WTC11 (cell line): ENCODE data around the gene OR4D5.

Source experiments
- CTCF ChIP-seq: fragments of 200-600 bp; IDR thresholded peaks from 2 replicates; pipeline ENCODE4 v1.8.0; 2022; ENCODE audit warnings: antibody characterized with exemption
- FOXJ3 ChIP-seq: sonication (generic); formaldehyde crosslinking; IDR thresholded peaks from 2 replicates; pipeline ENCODE4 v1.9.0; 2021; ENCODE audit warnings: missing genetic modification reagents, mild to moderate bottlenecking, borderline replicate concordance
- SMAD4 ChIP-seq: sonication (generic); formaldehyde crosslinking; IDR thresholded peaks from 2 replicates; pipeline ENCODE4 v1.8.0; 2022; ENCODE audit warnings: mild to moderate bottlenecking, missing genetic modification reagents
- ZNF281 ChIP-seq: sonication (generic); formaldehyde crosslinking; IDR thresholded peaks from 2 replicates; pipeline ENCODE4 v1.8.0; 2023; ENCODE audit warnings: mild to moderate bottlenecking, missing genetic modification reagents
- ZNF423 ChIP-seq: fragments of 250-450 bp; sonication (Bioruptor Pico); IDR thresholded peaks from 2 replicates; pipeline ENCODE4 v2.1.2; 2022; ENCODE audit warnings: mild to moderate bottlenecking, moderate library complexity

- no peak for TF ChIP-seq CTCF
- TF ChIP-seq ZNF281 (CRISPR knock-in tag): no peak
- TF ChIP-seq FOXJ3 (CRISPR knock-in tag): no peak
- no peak for TF ChIP-seq ZNF423 (CRISPR knock-in tag)
- no peak for TF ChIP-seq SMAD4 (CRISPR knock-in tag)
These were observed 37.5 kb upstream of the OR4D5 start, which contains the start of gene OR8D4 for GRCh38 chr11:123901867-123902266.
